ENCODE results near the gene MYBPC1. TPM values are rescaled to one million over a fixed set of nuclear protein-coding genes. Genes with fewer than 3 reads are reported as not detected.

MYBPC1 gene
- total RNA-seq, 6 donors from 2014 or later, result 6.3 TPM; not detected in 5

DNA sequence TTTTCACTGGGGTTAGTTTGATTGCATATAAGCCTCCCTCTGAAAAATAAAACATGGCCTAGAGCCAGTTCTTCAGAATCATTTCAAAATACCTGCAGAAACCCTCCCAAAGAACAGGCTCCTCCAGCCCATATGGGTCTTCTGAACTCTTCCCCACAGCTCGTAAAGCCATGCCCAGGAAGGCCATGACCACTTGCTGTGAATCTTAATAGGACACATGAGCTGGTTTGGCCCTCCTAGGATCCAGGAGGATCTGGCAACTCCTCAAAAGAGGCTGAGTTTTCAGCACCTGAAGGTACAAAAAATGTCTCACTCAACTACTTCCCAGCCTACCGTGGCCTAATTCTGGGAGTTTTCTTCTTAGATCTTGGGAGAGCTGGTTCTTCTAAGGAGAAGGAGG, 2.4 kb downstream of the MYBPC1 start:
- no peak for DNase-seq
- 76 to 83% methylated on average over 2 of the region's 2 CpGs for WGBS, 2 donors
- Histone ChIP-seq H3K27ac (no peak overlapping the region), H3K36me3 (no peaks in the 10 kb centered on the region), H3K27me3 (no peaks in the 10 kb centered on the region), H3K4me1 (no peaks in the 10 kb centered on the region), H3K4me3 (no peak overlapping the region), H3K9me3 (no peaks in the 10 kb centered on the region)
- TF ChIP-seq, protein P1, sequence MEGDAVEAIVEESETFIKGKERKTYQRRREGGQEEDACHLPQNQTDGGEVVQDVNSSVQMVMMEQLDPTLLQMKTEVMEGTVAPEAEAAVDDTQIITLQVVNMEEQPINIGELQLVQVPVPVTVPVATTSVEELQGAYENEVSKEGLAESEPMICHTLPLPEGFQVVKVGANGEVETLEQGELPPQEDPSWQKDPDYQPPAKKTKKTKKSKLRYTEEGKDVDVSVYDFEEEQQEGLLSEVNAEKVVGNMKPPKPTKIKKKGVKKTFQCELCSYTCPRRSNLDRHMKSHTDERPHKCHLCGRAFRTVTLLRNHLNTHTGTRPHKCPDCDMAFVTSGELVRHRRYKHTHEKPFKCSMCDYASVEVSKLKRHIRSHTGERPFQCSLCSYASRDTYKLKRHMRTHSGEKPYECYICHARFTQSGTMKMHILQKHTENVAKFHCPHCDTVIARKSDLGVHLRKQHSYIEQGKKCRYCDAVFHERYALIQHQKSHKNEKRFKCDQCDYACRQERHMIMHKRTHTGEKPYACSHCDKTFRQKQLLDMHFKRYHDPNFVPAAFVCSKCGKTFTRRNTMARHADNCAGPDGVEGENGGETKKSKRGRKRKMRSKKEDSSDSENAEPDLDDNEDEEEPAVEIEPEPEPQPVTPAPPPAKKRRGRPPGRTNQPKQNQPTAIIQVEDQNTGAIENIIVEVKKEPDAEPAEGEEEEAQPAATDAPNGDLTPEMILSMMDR (IDR thresholded peaks at IDR 0.05), result no peak
- TF ChIP-seq POLR2AphosphoS5 (IDR thresholded peaks at IDR 0.05) (no peak), POLR2A (IDR thresholded peaks at IDR 0.05) (no peak), EP300 (IDR thresholded peaks at IDR 0.05) (no peak)
- no peak for ATAC-seq (ENCODE audit: low FRiP score in 2 of 2)

- Histone ChIP-seq H3K9me3 (no peaks in the 10 kb centered on the region), H3K4me1 (no peaks in the 10 kb centered on the region), H3K36me3 (no peaks in the 10 kb centered on the region), H3K4me3 (no peak overlapping the region), H3K27me3 (no peaks in the 10 kb centered on the region), H3K27ac (no peak overlapping the region)
- WGBS, 2 donors, result 84 to 94% methylated on average over 3 of the region's 3 CpGs
- DNase-seq (no peak), ATAC-seq (ENCODE audit: low FRiP score in 2 of 2) (no peak)
- TF ChIP-seq EP300 (IDR thresholded peaks at IDR 0.05) (no peak), POLR2AphosphoS5 (IDR thresholded peaks at IDR 0.05) (no peak), POLR2A (IDR thresholded peaks at IDR 0.05) (no peak)
- TF ChIP-seq, protein P1 (IDR thresholded peaks at IDR 0.05), result no peak
Measured at GRCh38 chr12:101598483-101598882, 3.7 kb downstream of the MYBPC1 start.

GRCh38 chr12:101599311-101599710, 4.5 kb downstream of the MYBPC1 start:
- H3K4me1 ChIP-seq, result no peaks in the 10 kb centered on the region
- WGBS, 2 donors, result 81 to 98% methylated on average over 1 of the region's 1 CpG
- no peak overlapping the region for H3K4me3 ChIP-seq
- H3K9me3 ChIP-seq, result no peaks in the 10 kb centered on the region
- TF ChIP-seq EP300 (IDR thresholded peaks at IDR 0.05) (no peak), POLR2A (IDR thresholded peaks at IDR 0.05) (no peak), POLR2AphosphoS5 (IDR thresholded peaks at IDR 0.05) (no peak)
- TF ChIP-seq, protein P1 (IDR thresholded peaks at IDR 0.05), result no peak
- no peak for ATAC-seq (ENCODE audit: low FRiP score in 2 of 2)
- H3K27me3 ChIP-seq, result no peaks in the 10 kb centered on the region
- no peaks in the 10 kb centered on the region for H3K36me3 ChIP-seq
- DNase-seq, result no peak
- no peak overlapping the region for H3K27ac ChIP-seq

- H3K27me3 ChIP-seq, result no peaks in the 10 kb centered on the region
- WGBS, 2 donors, result 61 to 63% methylated on average over 5 of the region's 5 CpGs
Measured at GRCh38 chr12:101599771-101600484, 5.2 kb downstream of the MYBPC1 start.

More at GRCh38 chr12:101599771-101600484, 5.2 kb downstream of the MYBPC1 start:
- DNase-seq, result no peak
- TF ChIP-seq POLR2A (IDR thresholded peaks at IDR 0.05), result no peak
- TF ChIP-seq, protein P1 (IDR thresholded peaks at IDR 0.05), result no peak
- TF ChIP-seq EP300 (IDR thresholded peaks at IDR 0.05), result no peak
- no peak for TF ChIP-seq POLR2AphosphoS5 (IDR thresholded peaks at IDR 0.05)
- H3K4me1 ChIP-seq, result no peaks in the 10 kb centered on the region
- no peak for ATAC-seq (ENCODE audit: low FRiP score in 2 of 2)
- H3K4me3 ChIP-seq, result no peak overlapping the region
- H3K9me3 ChIP-seq, result no peaks in the 10 kb centered on the region
- H3K36me3 ChIP-seq, result no peaks in the 10 kb centered on the region
- no peak overlapping the region for H3K27ac ChIP-seq

All from upper lobe of left lung (tissue), 6 donors.